SHP77 treated with DMSO at 0.1 percent for 48 hours (cell line): ENCODE data around the gene FOXD4L1.
"Not testable (repeated sequence)": the region's sequence is repeated elsewhere in the genome, so short reads cannot be mapped to it uniquely, and the experiment has no call there.

Source experiments
- DNase-seq: peaks from one replicate; lab custom pipeline; 2025; lab: John Stamatoyannopoulos, UW

Gene FOXD4L1

DNA sequence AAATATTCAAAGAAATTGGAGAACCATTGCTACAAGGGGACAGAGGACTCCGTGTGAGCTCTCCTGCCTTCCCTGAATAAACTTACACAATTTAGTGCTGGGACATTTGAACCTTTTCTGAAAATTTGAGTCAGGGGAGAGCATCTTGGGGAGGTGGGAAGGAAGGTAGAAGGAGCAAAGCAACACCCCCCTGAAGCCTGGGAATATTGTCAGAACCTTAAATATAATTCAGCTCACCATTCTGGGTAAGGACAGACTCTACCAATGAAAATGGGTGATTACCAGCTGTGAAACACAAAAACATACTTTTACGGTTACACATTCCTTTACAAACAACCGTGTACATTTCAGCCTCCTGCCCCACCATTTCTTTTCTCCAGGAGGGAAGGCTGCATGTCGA lies at the start of gene FOXD4L1:
Gene FOXD4L1 (plus strand): TSS at position 301 of the 400 bp plus-strand sequence. CDS start 592 bp downstream, outside the sequence.
- DNase-seq: not testable (repeated sequence)

GRCh38 chr2:113465770-113466169 lies 32.7 kb upstream of the FOXD4L1 start:
- DNase-seq: not testable (repeated sequence)

DNA sequence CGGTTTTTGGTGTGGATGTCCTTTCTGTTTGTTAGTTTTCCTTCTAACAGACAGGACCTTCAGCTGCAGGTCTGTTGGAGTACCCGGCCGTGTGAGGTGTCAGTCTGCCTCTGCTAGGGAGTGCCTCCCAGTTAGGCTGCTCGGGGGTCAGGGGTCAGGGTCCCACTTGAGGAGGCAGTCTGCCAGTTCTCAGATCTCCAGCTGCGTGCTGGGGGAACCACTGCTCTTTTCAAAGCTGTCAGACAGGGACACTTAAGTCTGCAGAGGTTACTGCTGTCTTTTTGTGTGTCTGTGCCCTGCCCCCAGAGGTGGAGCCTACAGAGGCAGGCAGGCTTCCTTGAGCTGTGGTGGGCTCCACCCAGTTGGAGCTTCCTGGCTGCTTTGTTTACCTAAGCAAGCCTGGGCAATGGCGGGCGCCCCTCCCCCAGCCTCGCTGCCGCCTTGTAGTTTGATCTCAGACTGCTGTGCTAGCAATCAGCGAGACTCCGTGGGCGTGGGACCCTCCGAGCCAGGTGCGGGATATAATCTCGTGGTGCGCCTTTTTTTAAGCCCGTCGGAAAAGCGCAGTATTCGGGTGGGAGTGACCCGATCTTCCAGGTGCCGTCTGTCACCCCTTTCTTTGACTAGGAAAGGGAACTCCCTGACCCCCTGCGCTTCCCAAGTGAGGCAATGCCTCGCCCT lies 21.6 kb upstream of the FOXD4L1 start:
- DNase-seq: not testable (repeated sequence)

GRCh38 chr2:113496527-113496926 lies 1.9 kb upstream of the FOXD4L1 start:
- DNase-seq: not testable (repeated sequence)

DNA sequence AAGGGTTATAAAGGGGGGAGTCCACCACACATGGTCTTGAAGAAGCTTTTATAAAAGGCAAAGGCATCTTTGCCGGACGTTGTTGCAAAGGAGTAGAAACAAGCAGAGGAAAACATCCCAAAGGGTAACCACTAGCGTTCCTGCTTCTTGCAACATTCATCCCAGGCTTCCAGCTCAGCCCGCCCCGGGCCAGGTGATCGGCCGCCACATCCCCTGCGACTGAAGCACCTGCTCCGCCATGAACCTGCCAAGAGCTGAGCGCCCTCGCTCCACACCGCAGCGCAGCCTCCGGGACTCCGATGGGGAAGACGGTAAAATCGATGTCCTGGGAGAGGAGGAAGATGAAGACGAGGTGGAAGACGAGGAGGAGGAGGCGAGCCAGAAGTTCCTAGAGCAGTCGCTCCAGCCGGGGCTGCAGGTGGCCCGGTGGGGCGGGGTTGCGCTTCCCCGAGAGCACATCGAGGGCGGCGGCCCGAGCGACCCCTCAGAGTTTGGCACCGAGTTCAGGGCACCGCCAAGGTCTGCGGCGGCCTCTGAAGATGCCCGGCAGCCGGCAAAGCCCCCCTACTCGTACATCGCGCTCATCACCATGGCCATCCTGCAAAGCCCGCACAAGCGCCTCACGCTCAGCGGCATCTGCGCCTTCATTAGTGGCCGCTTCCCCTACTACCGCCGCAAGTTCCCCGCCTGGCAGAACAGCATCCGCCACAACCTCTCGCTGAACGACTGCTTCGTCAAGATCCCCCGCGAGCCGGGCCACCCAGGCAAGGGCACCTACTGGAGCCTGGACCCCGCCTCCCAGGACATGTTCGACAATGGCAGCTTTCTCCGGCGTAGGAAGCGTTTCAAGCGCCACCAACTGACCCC lies 787 bp downstream of the FOXD4L1 start:
- not testable (repeated sequence) for DNase-seq

GRCh38 chr2:113499886-113500722 lies 1.6 kb downstream of the FOXD4L1 start:
- not testable (repeated sequence) for DNase-seq

DNA sequence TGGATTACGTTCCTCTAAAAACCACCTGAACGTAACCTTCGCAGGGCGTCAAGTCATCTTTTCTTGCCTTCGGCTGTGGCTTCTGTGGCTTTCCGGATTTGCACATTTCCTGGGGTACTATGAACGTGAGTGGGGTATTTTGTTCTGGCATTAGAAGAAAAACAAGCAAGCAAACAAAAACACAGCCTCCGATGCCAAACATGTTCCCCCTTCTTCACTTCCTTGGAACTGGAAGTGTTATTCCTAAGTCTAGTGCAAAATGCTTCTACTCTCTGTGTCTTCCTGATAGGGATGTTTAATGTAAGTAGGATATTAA lies 2.2 kb downstream of the FOXD4L1 start:
- not testable (repeated sequence) for DNase-seq

DNA sequence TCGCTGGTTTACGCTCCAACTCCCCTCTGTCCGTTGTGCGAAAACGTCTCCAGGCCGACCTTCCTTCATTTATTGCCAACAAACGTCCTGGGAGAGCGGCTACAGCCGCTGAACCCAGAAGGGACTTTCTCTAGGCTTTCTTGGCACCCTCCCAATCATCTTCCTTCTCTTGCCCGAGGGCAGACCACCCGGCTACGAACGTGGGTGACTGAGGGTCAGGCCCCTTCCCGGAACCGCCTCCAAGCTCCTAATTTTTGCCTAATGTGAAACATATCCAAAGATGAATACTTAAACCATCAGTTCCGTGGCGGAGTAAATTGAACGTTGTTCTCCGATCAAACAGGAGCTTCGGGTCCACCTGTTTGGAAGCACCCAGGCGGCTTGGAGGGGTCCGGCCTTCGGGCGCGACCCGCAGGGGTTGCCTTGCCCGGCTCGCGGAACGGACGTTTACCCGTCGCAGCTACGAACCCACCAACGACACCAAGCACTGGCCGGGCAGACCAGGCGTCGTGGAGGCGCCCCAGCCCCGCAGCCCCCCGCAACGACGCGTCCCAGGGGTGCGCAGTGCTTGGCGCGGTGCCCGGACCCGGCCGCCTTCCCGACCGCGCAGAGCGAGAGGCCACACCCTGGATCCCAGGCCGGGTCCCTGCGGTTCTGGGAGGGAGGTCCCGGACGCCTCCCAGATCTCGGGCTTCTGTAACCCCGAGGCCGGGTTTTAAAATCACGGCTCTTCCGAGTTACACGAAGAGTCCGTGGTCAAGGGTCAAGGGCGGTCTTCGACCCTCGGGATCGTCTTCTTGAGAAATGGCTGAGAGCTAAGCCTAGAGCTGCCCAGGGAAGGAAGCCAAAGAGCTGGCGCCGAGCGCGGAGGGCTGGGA lies 4.0 kb downstream of the FOXD4L1 start:
- DNase-seq: not testable (repeated sequence)

DNA sequence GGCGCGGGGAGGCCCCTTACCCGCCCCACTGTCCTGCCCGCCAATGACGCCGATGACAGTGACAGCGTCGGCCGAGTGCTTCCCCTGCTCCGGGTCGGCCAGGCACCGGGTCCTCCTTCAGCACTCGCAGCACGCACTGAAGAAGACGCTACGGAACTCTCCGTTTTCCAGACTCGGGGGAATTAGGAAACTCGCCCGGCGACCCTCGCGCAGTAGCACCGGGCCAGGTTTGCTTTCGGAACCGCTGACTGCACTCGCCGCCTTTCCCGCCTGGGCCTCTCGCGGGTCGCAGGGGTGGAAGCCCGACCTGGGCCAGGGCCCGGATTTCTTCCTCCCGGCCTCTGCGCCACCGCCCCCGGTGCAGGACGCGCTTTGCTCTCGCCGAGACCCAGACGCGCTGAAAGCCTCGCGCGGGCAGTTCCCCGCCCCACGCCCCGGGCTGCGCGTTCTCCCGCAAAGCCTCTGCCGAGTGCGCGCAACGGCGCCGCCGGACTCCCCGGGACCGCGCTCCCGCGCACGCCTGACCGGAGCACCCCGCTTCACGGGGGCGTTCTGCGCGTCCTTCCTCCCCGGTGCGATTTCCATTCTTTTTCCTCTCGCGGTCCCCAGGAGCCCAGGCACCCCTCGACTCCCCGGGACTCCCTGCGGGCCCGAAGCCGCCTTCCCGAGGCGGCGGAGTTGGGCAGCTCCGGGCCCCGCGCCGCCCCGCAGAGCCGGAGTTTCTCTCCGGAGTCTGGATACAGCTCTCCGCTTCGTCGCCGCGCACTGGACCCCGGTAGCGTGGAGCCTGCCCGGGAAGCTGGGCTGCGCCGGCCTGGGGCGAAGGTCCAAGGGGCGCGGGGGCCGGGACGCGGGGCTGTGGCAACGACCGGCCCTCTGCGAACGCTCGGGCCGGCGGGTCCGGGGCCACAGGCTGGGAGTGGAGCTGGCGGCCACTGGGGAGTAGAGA lies 4.9 kb downstream of the FOXD4L1 start:
- not testable (repeated sequence) for DNase-seq

GRCh38 chr2:113504081-113504480 lies 5.6 kb downstream of the FOXD4L1 start:
- DNase-seq: not testable (repeated sequence)

GRCh38 chr2:113507394-113508140 lies 9.1 kb downstream of the FOXD4L1 start:
- not testable (repeated sequence) for DNase-seq

DNA sequence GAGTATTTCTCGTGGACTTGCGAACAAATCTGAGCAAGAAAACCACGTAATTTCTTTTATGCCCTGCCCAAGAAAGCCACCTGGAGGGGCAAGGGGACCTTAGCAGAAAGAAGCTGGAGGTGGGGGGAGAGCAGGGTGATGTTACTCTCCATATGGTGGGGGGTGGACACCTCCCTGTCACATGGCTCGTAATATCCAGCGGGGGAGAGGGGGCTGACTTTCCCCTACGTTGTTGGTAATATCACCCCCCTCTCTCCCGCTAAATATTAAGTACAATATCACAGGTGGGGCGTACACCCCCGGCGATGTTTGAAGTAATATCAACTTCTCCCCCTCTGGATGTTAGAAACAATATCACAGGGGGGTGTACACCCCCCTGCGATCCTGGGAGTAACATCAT lies 9.7 kb downstream of the FOXD4L1 start:
- not testable (repeated sequence) for DNase-seq

DNA sequence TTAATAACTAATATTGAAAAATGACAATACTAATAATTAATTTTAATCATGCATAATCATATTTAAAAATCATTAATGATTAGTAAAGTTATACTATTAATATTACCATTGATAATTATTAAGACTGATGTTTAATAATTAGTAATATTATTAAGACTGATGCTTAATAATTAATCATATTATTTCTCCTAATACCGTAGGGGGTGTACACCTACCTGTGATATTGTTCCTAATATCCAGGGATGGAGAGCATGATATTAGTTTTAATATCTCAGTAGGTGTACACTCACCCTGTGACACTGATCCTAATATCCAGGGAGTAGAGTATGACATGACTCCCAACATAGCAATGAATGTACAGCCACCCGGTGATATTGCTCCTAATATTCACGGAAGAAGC lies 12.4 kb downstream of the FOXD4L1 start:
- DNase-seq: not testable (repeated sequence)

DNA sequence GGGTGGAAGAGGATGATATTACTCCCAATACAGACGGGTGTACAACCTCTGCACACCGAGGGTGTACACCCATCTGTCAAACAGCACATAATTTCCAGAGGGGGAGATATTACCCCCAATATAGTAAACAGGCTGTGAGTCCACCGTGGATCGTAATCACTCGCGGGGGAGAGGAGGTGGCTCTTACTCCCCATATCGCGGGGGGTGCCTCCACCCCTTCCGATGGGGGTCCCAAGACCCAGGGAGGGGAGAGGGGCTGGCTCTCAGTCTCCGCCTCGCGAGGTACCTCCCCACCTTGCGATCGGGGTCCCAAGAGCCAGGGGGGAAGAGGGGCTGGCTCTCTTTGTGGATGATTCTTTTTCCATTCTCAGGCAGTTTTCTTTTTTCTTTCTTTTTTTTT lies 13.4 kb downstream of the FOXD4L1 start:
- DNase-seq: not testable (repeated sequence)

DNA sequence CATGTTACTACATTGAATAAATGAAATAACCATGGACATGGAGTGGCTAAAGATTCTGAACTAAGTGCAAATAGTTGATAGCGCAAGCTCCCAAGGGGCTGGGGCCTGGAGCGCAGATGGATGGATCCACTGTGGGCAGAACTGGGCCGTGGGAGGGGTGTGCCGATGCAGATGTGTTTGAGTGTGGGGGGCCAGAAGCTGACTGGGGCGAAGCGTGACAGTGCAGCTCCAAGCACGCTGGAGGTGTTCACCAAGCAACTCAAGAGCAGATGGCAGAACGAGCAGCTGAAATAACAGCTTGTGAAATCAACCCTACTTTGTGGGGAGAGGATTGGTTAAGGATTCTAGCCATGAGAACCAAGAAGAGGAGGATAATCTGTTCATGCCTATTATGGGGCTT lies 17.0 kb downstream of the FOXD4L1 start:
- DNase-seq: not testable (repeated sequence)

DNA sequence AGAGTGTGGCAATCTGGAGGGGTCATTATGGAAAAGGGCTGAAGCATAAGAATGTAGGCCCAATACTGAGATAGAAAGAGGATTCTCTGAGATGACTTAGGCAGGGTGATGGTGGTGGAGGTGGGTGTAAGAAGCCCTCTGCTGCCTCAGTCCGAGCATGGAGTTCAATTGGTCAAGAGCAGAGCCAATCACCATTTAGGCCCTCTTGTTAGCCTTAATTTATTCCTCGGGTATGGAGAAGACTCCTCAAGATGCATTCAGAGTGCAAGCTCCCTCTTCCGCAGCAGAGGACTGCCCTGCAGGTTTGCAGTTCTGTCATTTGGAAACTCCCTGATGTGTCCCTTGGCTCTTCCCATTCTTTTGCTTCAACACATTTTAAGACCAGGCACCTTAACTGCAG lies 17.5 kb downstream of the FOXD4L1 start:
- not testable (repeated sequence) for DNase-seq

- DNase-seq: not testable (repeated sequence)
These were observed 18.6 kb downstream of the FOXD4L1 start for GRCh38 chr2:113517025-113517424.

GRCh38 chr2:113520837-113521236 lies 22.4 kb downstream of the FOXD4L1 start:
- not testable (repeated sequence) for DNase-seq

- not testable (repeated sequence) for DNase-seq
These were observed 23.0 kb downstream of the FOXD4L1 start for GRCh38 chr2:113521492-113521891.
